Hepatocyte (in vitro differentiated cells): ENCODE results near the gene PMP22.

Source experiments
- CTCF ChIP-seq: fragments of 200-600 bp; sonication (generic); IDR thresholded peaks from 2 replicates; pipeline ENCODE4 v1.5.1; 2016; ENCODE audit warnings: antibody characterized with exemption, mild to moderate bottlenecking; ENCODE audit not compliant: poor library complexity
- EZH2 ChIP-seq: fragments of 200-600 bp; sonication (generic); IDR thresholded peaks from 2 replicates; pipeline ENCODE4 v1.6.1; 2016; ENCODE audit warnings: antibody characterized with exemption, mild to moderate bottlenecking, borderline replicate concordance
- EZH2phosphoT487 ChIP-seq: fragments of 200-600 bp; sonication (generic); IDR thresholded peaks from one replicate; pipeline ENCODE4 v1.6.1; 2018; ENCODE audit warnings: antibody characterized with exemption, mild to moderate bottlenecking, low read depth, moderate library complexity; ENCODE audit not compliant: unreplicated experiment, severe bottlenecking

- TF ChIP-seq EZH2phosphoT487 (no peak), CTCF (no peak), EZH2 (no peak)
Observed at GRCh38 chr17:15309236-15309635, 44.1 kb upstream of the PMP22 start.
